ENCODE data around the gene OBSCN.

Gene OBSCN

DNA sequence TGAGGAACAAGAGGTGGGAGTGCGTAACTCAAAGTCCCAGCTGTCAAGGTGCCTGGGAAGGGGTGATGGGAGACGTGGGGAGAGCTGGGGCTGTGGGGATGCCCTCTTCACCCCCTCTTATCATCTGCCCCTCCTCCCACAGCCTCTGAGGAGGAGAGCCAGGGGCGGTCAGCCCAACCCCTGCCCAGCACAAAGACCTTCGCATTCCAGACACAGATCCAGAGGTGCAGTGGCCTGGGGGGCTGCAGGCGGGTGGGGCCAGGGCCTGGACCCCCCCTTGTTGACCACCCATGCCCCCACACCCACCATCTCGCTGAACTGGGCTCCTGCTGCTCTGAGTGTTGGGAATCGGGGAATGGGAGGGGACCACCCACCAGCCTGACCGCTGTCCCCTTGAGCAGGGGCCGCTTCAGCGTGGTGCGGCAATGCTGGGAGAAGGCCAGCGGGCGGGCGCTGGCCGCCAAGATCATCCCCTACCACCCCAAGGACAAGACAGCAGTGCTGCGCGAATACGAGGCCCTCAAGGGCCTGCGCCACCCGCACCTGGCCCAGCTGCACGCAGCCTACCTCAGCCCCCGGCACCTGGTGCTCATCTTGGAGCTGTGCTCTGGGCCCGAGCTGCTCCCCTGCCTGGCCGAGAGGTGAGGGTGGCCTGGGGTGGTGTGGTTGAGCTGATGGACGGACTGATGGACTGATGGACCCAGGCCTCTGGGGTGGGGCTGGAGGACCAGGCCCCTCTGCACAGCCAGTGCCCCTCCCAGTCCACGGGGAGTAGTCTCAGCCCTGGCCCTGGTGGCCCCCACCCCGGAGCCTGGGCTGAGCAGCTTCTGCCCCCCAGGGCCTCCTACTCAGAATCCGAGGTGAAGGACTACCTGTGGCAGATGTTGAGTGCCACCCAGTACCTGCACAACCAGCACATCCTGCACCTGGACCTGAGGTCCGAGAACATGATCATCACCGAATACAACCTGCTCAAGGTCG, 169.1 kb downstream of the OBSCN start:
- H3K9ac ChIP-seq (ENCODE audit: low read length): no peak overlapping the region
- no peak overlapping the region for H3K4me3 ChIP-seq (ENCODE audit: low read length)
- H3K9me3 ChIP-seq (ENCODE audit: control insufficient read depth, low read length): no peaks in the 10 kb centered on the region
- no peaks in the 10 kb centered on the region for H3K36me3 ChIP-seq (ENCODE audit: control insufficient read depth, insufficient read depth, low read length)
- H3K4me1 ChIP-seq (ENCODE audit: control insufficient read depth, insufficient read depth, low read length): peaks cover 6% of the 10 kb centered on the region
- H3K27me3 ChIP-seq (ENCODE audit: control insufficient read depth, insufficient read depth, low read length): peaks cover 19% of the 10 kb centered on the region

DNA sequence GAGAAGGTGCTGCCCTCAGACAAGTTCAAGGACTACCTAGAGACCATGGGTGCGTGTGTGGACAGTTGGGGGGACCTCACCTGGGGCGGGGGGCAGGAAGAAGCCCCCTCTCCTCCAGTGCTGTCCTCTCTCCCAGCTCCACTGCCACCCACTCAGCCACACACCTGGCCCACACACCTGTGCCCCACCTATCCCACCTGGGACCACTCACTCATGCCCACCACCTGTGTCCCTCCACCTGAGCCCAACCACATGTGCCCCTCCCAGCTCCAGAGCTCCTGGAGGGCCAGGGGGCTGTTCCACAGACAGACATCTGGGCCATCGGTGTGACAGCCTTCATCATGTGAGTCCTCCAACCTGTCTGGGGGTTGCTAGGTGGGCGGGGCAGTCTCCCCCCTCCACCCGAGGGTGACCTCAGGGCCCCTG, 169.8 kb downstream of the OBSCN start:
- no peak overlapping the region for H3K4me3 ChIP-seq (ENCODE audit: low read length)
- peaks cover 13% of the 10 kb centered on the region for H3K27me3 ChIP-seq (ENCODE audit: control insufficient read depth, insufficient read depth, low read length)
- H3K9me3 ChIP-seq (ENCODE audit: control insufficient read depth, low read length): no peaks in the 10 kb centered on the region
- no peaks in the 10 kb centered on the region for H3K36me3 ChIP-seq (ENCODE audit: control insufficient read depth, insufficient read depth, low read length)
- no peak overlapping the region for H3K9ac ChIP-seq (ENCODE audit: low read length)
- H3K4me1 ChIP-seq (ENCODE audit: control insufficient read depth, insufficient read depth, low read length): peaks cover 6% of the 10 kb centered on the region

DNA sequence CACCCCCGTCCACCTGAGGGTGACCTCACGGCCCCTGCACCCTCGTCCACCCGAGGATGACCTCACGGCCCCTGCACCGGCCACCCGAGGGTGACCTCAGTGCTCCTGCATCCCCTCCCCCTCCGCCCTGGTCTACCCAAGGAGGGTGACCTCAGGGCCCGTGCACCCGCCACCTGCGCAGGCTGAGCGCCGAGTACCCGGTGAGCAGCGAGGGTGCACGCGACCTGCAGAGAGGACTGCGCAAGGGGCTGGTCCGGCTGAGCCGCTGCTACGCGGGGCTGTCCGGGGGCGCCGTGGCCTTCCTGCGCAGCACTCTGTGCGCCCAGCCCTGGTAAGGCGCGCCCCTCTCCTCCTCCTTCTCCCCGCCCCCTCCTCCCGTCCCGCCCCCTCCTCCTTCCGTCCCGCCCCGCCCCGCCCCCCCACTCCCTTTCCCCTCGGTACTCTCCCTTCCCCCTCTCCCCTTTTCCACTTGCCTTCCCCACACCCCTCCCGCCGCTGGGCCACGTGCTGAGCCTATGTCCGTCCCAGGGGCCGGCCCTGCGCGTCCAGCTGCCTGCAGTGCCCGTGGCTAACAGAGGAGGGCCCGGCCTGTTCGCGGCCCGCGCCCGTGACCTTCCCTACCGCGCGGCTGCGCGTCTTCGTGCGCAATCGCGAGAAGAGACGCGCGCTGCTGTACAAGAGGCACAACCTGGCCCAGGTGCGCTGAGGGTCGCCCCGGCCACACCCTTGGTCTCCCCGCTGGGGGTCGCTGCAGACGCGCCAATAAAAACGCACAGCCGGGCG, 170.4 kb downstream of the OBSCN start:
- Histone ChIP-seq H3K36me3 (ENCODE audit: control insufficient read depth, insufficient read depth, low read length) (no peaks in the 10 kb centered on the region), H3K4me3 (ENCODE audit: low read length) (peak overlapping the region; percentile 43), H3K27me3 (ENCODE audit: control insufficient read depth, insufficient read depth, low read length) (peaks cover 9% of the 10 kb centered on the region), H3K9me3 (ENCODE audit: control insufficient read depth, low read length) (no peaks in the 10 kb centered on the region), H3K4me1 (ENCODE audit: control insufficient read depth, insufficient read depth, low read length) (peaks cover 6% of the 10 kb centered on the region), H3K9ac (ENCODE audit: low read length) (peak overlapping the region; percentile 42)

DNA sequence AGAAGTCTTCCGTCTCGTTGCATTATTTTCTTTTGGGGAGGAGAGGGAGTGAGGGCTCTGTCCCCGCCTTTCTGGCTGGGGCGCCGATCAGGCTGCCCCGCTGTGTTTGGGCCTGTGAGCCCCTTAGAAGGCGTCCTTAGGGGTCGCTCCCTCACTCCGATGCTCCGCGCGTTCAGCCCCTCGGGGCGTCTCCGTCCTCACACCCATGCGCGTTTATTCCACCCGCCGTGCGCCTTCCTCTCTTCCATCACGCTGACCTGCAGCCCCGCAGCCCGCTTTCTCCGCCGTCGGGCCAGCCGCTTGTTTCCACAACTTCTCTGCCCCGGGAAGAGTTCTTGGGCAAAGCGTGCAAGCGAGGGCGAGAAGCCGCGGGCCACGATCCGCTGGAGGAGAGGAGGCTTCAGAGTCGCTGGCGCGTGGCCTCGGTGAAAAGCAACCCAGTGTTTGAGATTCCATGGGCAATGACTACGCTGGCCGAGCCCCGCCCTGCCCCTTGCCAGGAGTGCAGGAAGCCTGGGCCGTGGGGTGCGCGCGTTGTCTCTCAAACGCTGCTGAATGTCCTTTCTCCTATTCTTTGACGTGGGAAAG, 171.1 kb downstream of the OBSCN start:
- Histone ChIP-seq H3K9me3 (ENCODE audit: control insufficient read depth, low read length) (no peaks in the 10 kb centered on the region), H3K9ac (ENCODE audit: low read length) (peak overlapping the region; percentile 42), H3K4me3 (ENCODE audit: low read length) (peak overlapping the region; percentile 43), H3K36me3 (ENCODE audit: control insufficient read depth, insufficient read depth, low read length) (no peaks in the 10 kb centered on the region), H3K27me3 (ENCODE audit: control insufficient read depth, insufficient read depth, low read length) (peaks cover 9% of the 10 kb centered on the region), H3K4me1 (ENCODE audit: control insufficient read depth, insufficient read depth, low read length) (peaks cover 6% of the 10 kb centered on the region)

DNA sequence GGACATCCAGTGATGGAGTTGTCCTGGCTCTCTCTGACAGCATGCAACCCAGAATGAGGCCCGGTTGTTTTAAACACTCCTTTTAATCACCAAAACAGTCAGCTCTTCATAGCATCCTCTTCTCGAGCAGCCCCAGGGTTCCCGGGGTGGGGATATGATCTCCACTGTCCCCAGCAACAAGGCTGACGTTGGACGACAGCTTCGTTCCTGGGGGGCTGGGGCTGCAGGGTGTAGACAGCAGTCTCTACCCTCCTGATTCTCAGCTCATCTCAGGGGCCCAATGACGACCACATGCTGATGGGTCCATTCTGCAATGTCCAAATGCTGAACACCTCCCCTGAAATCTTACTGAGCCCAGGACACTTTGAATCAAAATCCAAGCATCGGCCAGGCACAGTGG, 171.8 kb downstream of the OBSCN start:
- Histone ChIP-seq H3K9me3 (ENCODE audit: control insufficient read depth, low read length) (no peaks in the 10 kb centered on the region), H3K27me3 (ENCODE audit: control insufficient read depth, insufficient read depth, low read length) (peaks cover 9% of the 10 kb centered on the region), H3K36me3 (ENCODE audit: control insufficient read depth, insufficient read depth, low read length) (no peaks in the 10 kb centered on the region), H3K9ac (ENCODE audit: low read length) (no peak overlapping the region), H3K4me1 (ENCODE audit: control insufficient read depth, insufficient read depth, low read length) (peaks cover 6% of the 10 kb centered on the region), H3K4me3 (ENCODE audit: low read length) (no peak overlapping the region)

DNA sequence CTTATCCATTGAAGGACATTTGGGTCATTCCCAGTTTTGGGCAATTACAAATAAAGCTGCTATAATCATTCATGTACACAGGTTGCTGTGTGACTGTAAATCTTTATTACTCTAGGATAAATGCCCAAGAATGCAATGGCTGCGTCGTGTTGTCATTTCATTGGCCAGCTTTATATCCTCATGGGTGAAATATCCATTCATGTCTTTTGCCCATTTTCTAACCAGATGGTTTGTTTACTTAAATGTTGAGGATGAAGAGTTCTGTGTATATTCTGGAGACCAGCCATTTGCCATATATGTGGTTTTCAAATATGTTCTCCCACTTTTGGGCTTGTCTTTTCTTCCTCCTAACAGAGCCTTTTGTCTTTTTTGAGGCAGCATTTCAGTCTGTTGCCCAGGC, 173.5 kb downstream of the OBSCN start:
- Histone ChIP-seq H3K4me3 (ENCODE audit: low read length) (no peak overlapping the region), H3K36me3 (ENCODE audit: control insufficient read depth, insufficient read depth, low read length) (no peaks in the 10 kb centered on the region), H3K9ac (ENCODE audit: low read length) (no peak overlapping the region), H3K9me3 (ENCODE audit: control insufficient read depth, low read length) (no peaks in the 10 kb centered on the region), H3K27me3 (ENCODE audit: control insufficient read depth, insufficient read depth, low read length) (peaks cover 9% of the 10 kb centered on the region), H3K4me1 (ENCODE audit: control insufficient read depth, insufficient read depth, low read length) (peaks cover 6% of the 10 kb centered on the region)

DNA sequence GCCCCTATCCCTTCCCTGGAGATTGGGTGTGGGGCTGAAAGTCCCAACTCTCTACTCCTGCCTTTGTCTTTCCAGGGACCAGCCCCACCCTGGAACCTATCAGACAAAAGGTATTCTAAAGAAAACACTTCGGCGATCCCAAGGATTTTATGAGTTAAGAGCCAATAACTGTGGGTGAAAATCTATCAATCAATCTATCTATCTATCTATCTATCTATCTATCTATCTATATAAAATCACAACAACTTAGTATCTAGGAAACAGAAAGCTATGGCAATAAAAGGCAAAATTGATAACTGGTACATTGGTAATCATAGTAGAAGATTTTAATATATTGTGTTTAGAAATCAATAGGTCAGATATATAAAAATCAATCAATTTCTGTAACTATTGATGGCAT, 175.9 kb downstream of the OBSCN start:
- Histone ChIP-seq H3K9me3 (ENCODE audit: control insufficient read depth, low read length) (no peaks in the 10 kb centered on the region), H3K27me3 (ENCODE audit: control insufficient read depth, insufficient read depth, low read length) (peaks cover 6% of the 10 kb centered on the region), H3K9ac (ENCODE audit: low read length) (no peak overlapping the region), H3K36me3 (ENCODE audit: control insufficient read depth, insufficient read depth, low read length) (no peaks in the 10 kb centered on the region), H3K4me3 (ENCODE audit: low read length) (no peak overlapping the region), H3K4me1 (ENCODE audit: control insufficient read depth, insufficient read depth, low read length) (peaks cover 5% of the 10 kb centered on the region)

DNA sequence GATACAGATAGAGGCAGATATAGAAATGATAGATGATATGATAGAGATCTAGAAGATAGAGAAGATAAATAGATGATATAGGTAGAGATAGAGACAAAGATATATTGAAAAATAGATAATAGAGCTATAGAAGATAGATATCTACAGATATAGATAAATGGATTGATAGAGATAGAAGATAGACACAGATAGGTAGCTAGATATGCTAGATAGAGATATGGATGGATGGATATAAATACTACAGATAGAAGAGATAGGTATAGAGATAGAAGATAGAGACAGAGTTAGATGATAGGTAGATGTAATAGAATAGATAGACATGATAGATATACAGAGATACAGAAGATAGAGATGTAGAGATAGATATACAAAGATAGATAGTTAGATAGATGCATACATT, 177.4 kb downstream of the OBSCN start:
- no peak overlapping the region for H3K4me3 ChIP-seq (ENCODE audit: low read length)
- H3K4me1 ChIP-seq (ENCODE audit: control insufficient read depth, insufficient read depth, low read length): no peaks in the 10 kb centered on the region
- no peaks in the 10 kb centered on the region for H3K9me3 ChIP-seq (ENCODE audit: control insufficient read depth, low read length)
- no peaks in the 10 kb centered on the region for H3K27me3 ChIP-seq (ENCODE audit: control insufficient read depth, insufficient read depth, low read length)
- no peaks in the 10 kb centered on the region for H3K36me3 ChIP-seq (ENCODE audit: control insufficient read depth, insufficient read depth, low read length)
- H3K9ac ChIP-seq (ENCODE audit: low read length): no peak overlapping the region

DNA sequence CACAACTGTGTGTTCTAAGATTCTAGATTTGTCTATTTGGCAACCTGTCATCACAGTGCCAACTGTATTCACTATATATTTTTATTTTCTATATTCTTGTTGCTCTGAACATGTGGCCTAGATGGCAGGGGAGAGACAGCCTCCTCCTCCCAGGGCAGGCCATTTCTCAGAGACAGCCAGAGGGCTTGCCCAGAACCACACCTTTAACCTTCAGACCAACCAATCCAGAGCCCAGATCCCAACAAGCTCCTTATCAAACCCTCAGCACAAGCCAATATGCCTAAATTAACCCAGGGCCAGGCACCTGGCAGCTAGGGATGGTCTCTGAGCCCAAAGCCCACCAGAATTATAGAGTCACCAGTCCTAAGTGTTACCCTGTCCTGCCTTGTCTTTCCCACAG, 179.5 kb downstream of the OBSCN start:
- Histone ChIP-seq H3K36me3 (ENCODE audit: control insufficient read depth, insufficient read depth, low read length) (no peaks in the 10 kb centered on the region), H3K27me3 (ENCODE audit: control insufficient read depth, insufficient read depth, low read length) (no peaks in the 10 kb centered on the region), H3K4me1 (ENCODE audit: control insufficient read depth, insufficient read depth, low read length) (no peaks in the 10 kb centered on the region), H3K4me3 (ENCODE audit: low read length) (no peak overlapping the region), H3K9me3 (ENCODE audit: control insufficient read depth, low read length) (no peaks in the 10 kb centered on the region), H3K9ac (ENCODE audit: low read length) (no peak overlapping the region)

DNA sequence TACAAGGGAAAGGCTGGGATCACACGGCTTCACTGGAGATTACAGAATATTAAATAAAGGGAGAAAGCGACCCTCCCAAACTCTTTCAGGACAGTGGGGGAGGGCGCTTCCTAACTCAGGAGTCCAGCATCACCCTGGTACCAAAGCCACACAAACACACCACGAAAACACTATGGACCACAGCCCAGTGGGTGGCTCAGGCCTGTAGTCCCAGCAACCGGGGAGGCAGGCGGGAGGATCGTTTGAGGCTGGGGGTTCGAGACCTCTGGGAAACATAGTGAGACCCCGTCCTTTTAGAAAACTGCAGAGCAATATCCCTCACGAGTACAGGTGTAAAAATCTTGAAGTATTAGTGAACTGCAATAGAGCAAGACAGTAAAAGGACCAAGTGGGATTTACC, 182.8 kb downstream of the OBSCN start:
- H3K36me3 ChIP-seq (ENCODE audit: control insufficient read depth, insufficient read depth, low read length): peaks cover 9% of the 10 kb centered on the region
- no peaks in the 10 kb centered on the region for H3K27me3 ChIP-seq (ENCODE audit: control insufficient read depth, insufficient read depth, low read length)
- H3K9me3 ChIP-seq (ENCODE audit: control insufficient read depth, low read length): no peaks in the 10 kb centered on the region
- H3K9ac ChIP-seq (ENCODE audit: low read length): no peak overlapping the region
- H3K4me3 ChIP-seq (ENCODE audit: low read length): no peak overlapping the region
- H3K4me1 ChIP-seq (ENCODE audit: control insufficient read depth, insufficient read depth, low read length): no peaks in the 10 kb centered on the region

DNA sequence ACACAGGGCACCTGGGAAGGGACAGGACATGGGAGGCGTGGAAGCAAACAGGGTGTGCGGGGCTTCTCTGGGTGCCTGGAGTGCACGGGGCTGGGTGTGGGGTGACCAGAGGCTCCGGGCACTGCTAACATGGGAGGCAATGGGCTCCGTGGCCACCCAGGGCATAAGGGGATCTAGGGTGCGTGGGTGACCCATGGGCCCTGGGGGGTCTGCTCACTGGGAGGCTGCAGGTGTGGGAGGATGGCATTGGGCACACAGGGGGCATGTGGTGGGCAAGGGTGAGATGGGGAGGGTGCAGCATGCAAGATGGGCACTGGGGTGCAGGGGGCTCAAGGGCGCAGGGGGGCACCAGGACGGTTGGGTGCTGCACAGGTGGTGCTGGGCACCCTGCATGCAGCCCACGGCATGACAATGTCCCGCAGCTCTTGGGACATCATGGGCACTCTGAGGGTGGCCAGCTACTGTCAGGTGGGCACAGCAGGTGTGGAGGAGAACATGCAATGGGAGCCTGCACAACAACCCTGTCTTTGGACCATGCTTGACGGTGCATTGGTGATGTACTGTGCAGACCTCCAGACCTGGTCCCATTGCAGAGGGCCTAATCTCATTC, 183.7 kb downstream of the OBSCN start:
- Histone ChIP-seq H3K9me3 (ENCODE audit: control insufficient read depth, low read length) (no peaks in the 10 kb centered on the region), H3K9ac (ENCODE audit: low read length) (no peak overlapping the region), H3K4me3 (ENCODE audit: low read length) (no peak overlapping the region), H3K4me1 (ENCODE audit: control insufficient read depth, insufficient read depth, low read length) (no peaks in the 10 kb centered on the region), H3K27me3 (ENCODE audit: control insufficient read depth, insufficient read depth, low read length) (no peaks in the 10 kb centered on the region), H3K36me3 (ENCODE audit: control insufficient read depth, insufficient read depth, low read length) (peaks cover 9% of the 10 kb centered on the region)
